PFSK-1 (cell line): ENCODE data around the gene MIDN.

Experiments used
- FOXP2 ChIP-seq: optimal IDR thresholded peaks from 2 replicates; pipeline ENCODE3; 2011; ENCODE audit warnings: borderline replicate concordance, control low read depth, inconsistent platforms; ENCODE audit not compliant: insufficient read depth; ENCODE audit errors: extremely low read length, extremely low read depth
- POLR2AphosphoS5 ChIP-seq: IDR thresholded peaks from 2 replicates; pipeline ENCODE4 v1.6.1; 2012; ENCODE audit warnings: low read depth, mild to moderate bottlenecking, control low read depth, low read length, moderate library complexity

DNA sequence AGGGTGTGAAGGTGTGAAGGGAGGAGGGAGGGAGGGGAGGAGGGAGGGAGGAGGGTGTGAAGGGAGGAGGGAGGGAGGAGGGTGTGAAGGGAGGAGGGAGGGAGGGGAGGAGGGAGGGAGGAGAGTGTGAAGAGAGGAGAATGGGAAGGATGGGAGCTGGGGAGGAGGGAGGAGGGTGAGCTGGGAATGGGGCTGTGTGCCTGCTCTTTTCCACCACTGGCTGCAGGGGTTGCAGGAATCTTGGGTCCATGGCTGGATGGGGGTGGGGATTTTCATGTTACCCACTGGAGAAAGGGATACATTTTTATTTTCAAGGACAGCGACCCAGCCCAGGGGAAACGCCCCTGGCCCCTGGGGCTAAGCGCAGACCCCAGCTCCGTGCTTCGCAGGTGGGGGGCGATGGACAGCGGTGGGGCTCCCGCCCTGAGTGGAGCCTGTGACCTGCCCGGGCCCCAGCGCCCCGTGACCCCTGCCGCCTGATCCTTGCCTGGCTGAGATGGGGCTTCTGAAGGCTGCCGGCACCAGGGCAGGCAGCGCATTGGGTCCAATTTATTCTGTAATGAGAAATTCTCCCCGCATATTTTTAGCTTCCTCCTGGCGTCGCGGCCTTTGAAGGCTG is 34.3 kb downstream of the MIDN start:
- TF ChIP-seq POLR2AphosphoS5 = no peak
- TF ChIP-seq FOXP2 = no peak
